Neutrophil (primary cell): ENCODE data around the gene OR11H12.
"Not testable (repeated sequence)": the region's sequence is repeated elsewhere in the genome, so short reads cannot be mapped to it uniquely, and the experiment has no call there.

Experiments
- H3K27ac ChIP-seq: fragments of 200-600 bp; sonication (generic); 2 replicates; pipeline ENCODE4 v1.5.1; 2016; ENCODE audit warnings: mild to moderate bottlenecking, moderate library complexity
- H3K27me3 ChIP-seq: fragments of 200-600 bp; sonication (generic); 2 replicates; pipeline ENCODE4 v1.6.0; 2016; ENCODE audit warnings: mild to moderate bottlenecking
- H3K36me3 ChIP-seq: fragments of 200-600 bp; sonication (generic); 2 replicates; pipeline ENCODE4 v1.5.1; 2017
- H3K4me1 ChIP-seq, 2 experiments: fragments of 200-600 bp in 1 of 2; sonication (generic) in 1 of 2; 1 replicate in 1 of 2; 2 replicates in 1 of 2; pipeline versions ENCODE4 v1.5.1 to v1.6.1; 2013 to 2016; ENCODE audit warnings: low read depth in 1 of 2, low read length in 1 of 2, mild to moderate bottlenecking in 1 of 2, moderate library complexity in 1 of 2; ENCODE audit not compliant: control insufficient read depth in 1 of 2, insufficient read depth in 1 of 2
- H3K4me3 ChIP-seq, 2 experiments: fragments of 200-600 bp in 1 of 2; sonication (generic) in 1 of 2; 1 replicate in 1 of 2; 2 replicates in 1 of 2; pipeline ENCODE4 v1.5.1; 2013 to 2016; ENCODE audit warnings: low read depth in 1 of 2, low read length in 1 of 2, mild to moderate bottlenecking in 1 of 2, moderate library complexity in 1 of 2
- H3K9me3 ChIP-seq: fragments of 200-600 bp; sonication (generic); 2 replicates; pipeline ENCODE4 v1.5.1; 2016

Gene OR11H12

GRCh38 chr14:18600817-18601216, at the start of gene OR11H12:
Gene OR11H12 (plus strand): TSS chr14:18601117. CDS start chr14:18601117, 0 bp downstream.
- not testable (repeated sequence) for H3K27me3 ChIP-seq

GRCh38 chr14:18582908-18583307, 18.0 kb upstream of the OR11H12 start:
- not testable (repeated sequence) for H3K4me3 ChIP-seq, H3K9me3 ChIP-seq, H3K4me1 ChIP-seq, H3K27ac ChIP-seq, H3K36me3 ChIP-seq, H3K27me3 ChIP-seq

More at GRCh38 chr14:18600817-18601216, at the start of gene OR11H12:
- not testable (repeated sequence) for H3K36me3 ChIP-seq, H3K4me3 ChIP-seq, H3K27ac ChIP-seq, H3K4me1 ChIP-seq, H3K9me3 ChIP-seq

GRCh38 chr14:18626610-18627213, 25.8 kb downstream of the OR11H12 start:
- H3K9me3 ChIP-seq, H3K4me3 ChIP-seq, H3K27ac ChIP-seq, H3K4me1 ChIP-seq, H3K36me3 ChIP-seq, H3K27me3 ChIP-seq: not testable (repeated sequence)

- H3K36me3 ChIP-seq, H3K27me3 ChIP-seq, H3K4me1 ChIP-seq, H3K9me3 ChIP-seq, H3K4me3 ChIP-seq, H3K27ac ChIP-seq: not testable (repeated sequence)
Observed at GRCh38 chr14:18636066-18636465, 35.1 kb downstream of the OR11H12 start.

GRCh38 chr14:18638032-18638431, 37.1 kb downstream of the OR11H12 start:
- H3K36me3 ChIP-seq, H3K27me3 ChIP-seq, H3K9me3 ChIP-seq, H3K4me3 ChIP-seq, H3K4me1 ChIP-seq, H3K27ac ChIP-seq: not testable (repeated sequence)

- not testable (repeated sequence) for H3K9me3 ChIP-seq, H3K4me3 ChIP-seq, H3K27me3 ChIP-seq, H3K27ac ChIP-seq, H3K36me3 ChIP-seq, H3K4me1 ChIP-seq
Observed at GRCh38 chr14:18638785-18639184, 37.9 kb downstream of the OR11H12 start.

GRCh38 chr14:18646075-18646730, 45.3 kb downstream of the OR11H12 start:
- H3K9me3 ChIP-seq, H3K4me3 ChIP-seq, H3K27ac ChIP-seq, H3K4me1 ChIP-seq, H3K27me3 ChIP-seq, H3K36me3 ChIP-seq: not testable (repeated sequence)
